ENCODE measurements around the gene SLC9A9.
"Not testable (repeated sequence)": the region's sequence is repeated elsewhere in the genome, so short reads cannot be mapped to it uniquely, and the experiment has no call there.

Gene SLC9A9

GRCh38 chr3:143808030-143808429, 40.2 kb downstream of the SLC9A9 start:
- DNase-seq = no peak

- DNase-seq = no peak
Observed at GRCh38 chr3:143806038-143806437, 42.2 kb downstream of the SLC9A9 start.

- DNase-seq = not testable (repeated sequence)
Observed at GRCh38 chr3:143805476-143805875, 42.8 kb downstream of the SLC9A9 start.

GRCh38 chr3:143801046-143801445, 47.2 kb downstream of the SLC9A9 start:
- not testable (repeated sequence) for DNase-seq

- DNase-seq = not testable (repeated sequence)
Observed at GRCh38 chr3:143798151-143798550, 50.1 kb downstream of the SLC9A9 start.

- DNase-seq = no peak
Observed at GRCh38 chr3:143795874-143796273, 52.4 kb downstream of the SLC9A9 start.

GRCh38 chr3:143794793-143795462, 53.3 kb downstream of the SLC9A9 start:
- DNase-seq = no peak

GRCh38 chr3:143793971-143794370, 54.3 kb downstream of the SLC9A9 start:
- DNase-seq = no peak

GRCh38 chr3:143791386-143791785, 56.9 kb downstream of the SLC9A9 start:
- DNase-seq = no peak

- no peak for DNase-seq
Observed at GRCh38 chr3:143786219-143787191, 61.8 kb downstream of the SLC9A9 start.

GRCh38 chr3:143784446-143784845, 63.8 kb downstream of the SLC9A9 start:
- no peak for DNase-seq

GRCh38 chr3:143783851-143784370, 64.4 kb downstream of the SLC9A9 start:
- DNase-seq = no peak

- peak; percentile 44 for DNase-seq
Observed at GRCh38 chr3:143775459-143775858, 72.8 kb downstream of the SLC9A9 start.

GRCh38 chr3:143771939-143772338, 76.3 kb downstream of the SLC9A9 start:
- no peak for DNase-seq

GRCh38 chr3:143771258-143771657, 77.0 kb downstream of the SLC9A9 start:
- no peak for DNase-seq

GRCh38 chr3:143770391-143770790, 77.9 kb downstream of the SLC9A9 start:
- no peak for DNase-seq

GRCh38 chr3:143769616-143770015, 78.7 kb downstream of the SLC9A9 start:
- DNase-seq = no peak

- DNase-seq = no peak
Observed at GRCh38 chr3:143764840-143765239, 83.4 kb downstream of the SLC9A9 start.

GRCh38 chr3:143763564-143764162, 84.6 kb downstream of the SLC9A9 start:
- DNase-seq = no peak

- DNase-seq = no peak
Observed at GRCh38 chr3:143757691-143758090, 90.6 kb downstream of the SLC9A9 start.

GRCh38 chr3:143755978-143756377, 92.3 kb downstream of the SLC9A9 start:
- no peak for DNase-seq

GRCh38 chr3:143754090-143754489, 94.2 kb downstream of the SLC9A9 start:
- no peak for DNase-seq

GRCh38 chr3:143753456-143753855, 94.8 kb downstream of the SLC9A9 start:
- DNase-seq = no peak

All from 8988T (cell line).